GM12864 (cell line): ENCODE measurements around the gene KTN1.

Source experiments
- DNase-seq: peaks from one replicate; pipeline ENCODE4 v3.0.0-alpha.2; 2011; ENCODE audit warnings: low read depth
- H3K4me3 ChIP-seq: 2 replicates; pipeline ENCODE4 v1.5.1; 2011; ENCODE audit warnings: mild to moderate bottlenecking, low read depth, low read length, control low read depth
- TF ChIP-seq, protein P1 (sequence below): IDR thresholded peaks from 2 replicates; pipeline ENCODE4 v1.5.1; 2011; ENCODE audit warnings: low read depth, mild to moderate bottlenecking, moderate library complexity, low read length, control low read depth, inconsistent platforms; ENCODE audit errors: missing control alignments

KTN1 gene

DNA sequence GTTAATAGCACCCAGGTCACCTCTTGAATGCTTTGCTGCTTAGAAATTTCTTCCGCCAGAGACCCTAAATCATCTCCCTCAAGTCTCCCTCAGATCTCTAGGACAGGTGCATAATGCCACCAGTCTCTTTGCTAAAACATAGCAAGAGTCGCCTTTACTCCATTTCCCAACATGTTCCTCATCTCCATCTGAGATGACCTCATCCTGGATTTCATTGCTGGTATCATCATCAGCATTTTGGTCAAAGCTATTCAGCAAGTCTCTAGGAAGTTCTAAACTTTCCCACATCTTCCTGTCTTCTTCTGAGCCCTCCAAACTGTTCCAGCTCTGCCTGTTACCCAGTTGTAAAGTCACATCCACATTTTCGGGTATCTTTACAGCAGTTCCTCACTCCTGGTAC, 41.0 kb downstream of the KTN1 start:
- DNase-seq, result no peak
- TF ChIP-seq, protein P1, sequence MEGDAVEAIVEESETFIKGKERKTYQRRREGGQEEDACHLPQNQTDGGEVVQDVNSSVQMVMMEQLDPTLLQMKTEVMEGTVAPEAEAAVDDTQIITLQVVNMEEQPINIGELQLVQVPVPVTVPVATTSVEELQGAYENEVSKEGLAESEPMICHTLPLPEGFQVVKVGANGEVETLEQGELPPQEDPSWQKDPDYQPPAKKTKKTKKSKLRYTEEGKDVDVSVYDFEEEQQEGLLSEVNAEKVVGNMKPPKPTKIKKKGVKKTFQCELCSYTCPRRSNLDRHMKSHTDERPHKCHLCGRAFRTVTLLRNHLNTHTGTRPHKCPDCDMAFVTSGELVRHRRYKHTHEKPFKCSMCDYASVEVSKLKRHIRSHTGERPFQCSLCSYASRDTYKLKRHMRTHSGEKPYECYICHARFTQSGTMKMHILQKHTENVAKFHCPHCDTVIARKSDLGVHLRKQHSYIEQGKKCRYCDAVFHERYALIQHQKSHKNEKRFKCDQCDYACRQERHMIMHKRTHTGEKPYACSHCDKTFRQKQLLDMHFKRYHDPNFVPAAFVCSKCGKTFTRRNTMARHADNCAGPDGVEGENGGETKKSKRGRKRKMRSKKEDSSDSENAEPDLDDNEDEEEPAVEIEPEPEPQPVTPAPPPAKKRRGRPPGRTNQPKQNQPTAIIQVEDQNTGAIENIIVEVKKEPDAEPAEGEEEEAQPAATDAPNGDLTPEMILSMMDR, result no peak
- H3K4me3 ChIP-seq, result no peak overlapping the region

DNA sequence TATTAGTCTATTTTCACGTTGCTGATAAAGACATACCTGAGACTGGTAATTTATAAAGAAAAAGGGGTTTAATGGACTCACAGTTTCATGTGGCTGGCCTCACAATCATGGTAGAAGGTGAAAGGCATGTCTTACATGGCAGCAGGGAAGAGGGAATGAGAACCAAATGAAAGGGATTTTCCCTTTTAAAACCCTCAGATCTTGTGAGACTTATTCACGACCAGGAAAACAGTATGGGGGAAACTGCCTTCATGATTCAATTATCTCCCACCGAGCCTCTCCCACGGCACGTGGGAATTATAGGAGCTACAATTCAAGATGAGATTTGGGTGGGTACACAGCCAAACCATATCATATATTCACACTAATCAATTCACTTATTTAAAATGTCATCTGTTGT, 41.4 kb downstream of the KTN1 start:
- no peak for DNase-seq
- no peak overlapping the region for H3K4me3 ChIP-seq

GRCh38 chr14:55624913-55625312, 44.9 kb downstream of the KTN1 start:
- H3K4me3 ChIP-seq, result no peak overlapping the region
- DNase-seq, result no peak
- TF ChIP-seq, protein P1, result no peak

More for the DNA sequence above, 41.4 kb downstream of the KTN1 start:
- TF ChIP-seq, protein P1, result no peak

DNA sequence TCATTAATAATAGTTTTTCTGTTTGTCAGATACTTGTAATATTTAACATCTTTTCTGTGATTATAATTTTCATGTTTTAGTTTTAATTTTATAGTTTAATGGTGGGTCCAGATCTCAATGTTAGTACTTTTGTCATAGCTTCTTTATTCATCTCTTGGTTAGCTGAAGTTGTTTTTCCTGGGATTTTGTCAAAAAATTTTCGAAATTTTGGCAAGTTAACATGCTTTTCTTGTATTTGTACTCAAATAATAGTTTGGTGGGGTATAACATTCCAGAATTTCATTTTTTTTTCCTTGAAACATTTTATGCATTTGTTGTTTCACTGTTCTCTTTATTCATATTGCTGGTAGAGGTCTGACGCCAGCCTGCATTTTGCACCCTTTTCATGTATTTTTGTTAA, 45.5 kb downstream of the KTN1 start:
- no peak overlapping the region for H3K4me3 ChIP-seq
- TF ChIP-seq, protein P1, result no peak
- no peak for DNase-seq

- no peak overlapping the region for H3K4me3 ChIP-seq
- DNase-seq, result no peak
- TF ChIP-seq, protein P1, result no peak
These were observed 46.1 kb downstream of the KTN1 start for GRCh38 chr14:55626131-55626530.

DNA sequence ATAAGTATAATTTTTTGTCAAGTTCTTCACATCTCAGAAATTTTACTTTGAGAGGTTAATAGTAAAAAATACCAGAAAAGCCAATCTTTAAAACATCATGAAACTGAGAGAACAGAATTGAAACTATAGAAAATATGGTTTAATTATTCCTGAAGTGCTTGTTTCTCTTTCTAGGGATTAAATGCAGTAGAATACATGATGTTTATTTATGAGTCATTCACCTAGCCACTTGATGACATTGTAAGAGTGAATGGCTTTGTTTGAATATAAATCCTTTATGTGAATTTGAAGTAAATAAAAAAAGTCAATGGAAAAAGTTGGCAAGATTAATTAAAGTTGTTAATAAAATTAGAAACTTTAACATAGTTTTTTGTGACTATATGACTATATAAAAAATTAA, 48.4 kb downstream of the KTN1 start:
- no peak for DNase-seq
- TF ChIP-seq, protein P1, result no peak
- H3K4me3 ChIP-seq, result no peak overlapping the region

GRCh38 chr14:55638665-55639064, 58.7 kb downstream of the KTN1 start:
- no peak overlapping the region for H3K4me3 ChIP-seq
- DNase-seq, result no peak
- TF ChIP-seq, protein P1, result no peak
